Natural killer cell (primary cell): ENCODE measurements around the gene SOBP. TPM values are rescaled to one million over a fixed set of nuclear protein-coding genes. Genes with fewer than 3 reads are reported as not detected.

Experiments
- ATAC-seq, 3 donors: fragments of 150-1000 bp in 2 of 3; fragments of 200-7000 bp in 1 of 3; cut with Tn5 transposase; 1 replicate in 1 of 3; 2 replicates in 2 of 3; pipeline ENCODE4 v1.10.0; 2021; ENCODE audit warnings: mild to moderate bottlenecking in 2 of 3, moderate library complexity in 2 of 3
- DNase-seq, 2 donors: peaks; one replicate each; pipeline versions ENCODE4 v3.0.0 to v3.0.0-alpha.2; 2013 to 2021; ENCODE audit warnings: mixed read lengths in 1 of 2
- H3K27ac ChIP-seq: one replicate; pipeline ENCODE4 v1.5.1; 2013; ENCODE audit warnings: mild to moderate bottlenecking, low read length
- H3K27me3 ChIP-seq: one replicate; pipeline ENCODE4 v1.6.1; 2013; ENCODE audit warnings: low read length; ENCODE audit not compliant: control insufficient read depth, insufficient read depth
- H3K36me3 ChIP-seq: one replicate; pipeline ENCODE4 v1.6.1; 2013; ENCODE audit warnings: low read length; ENCODE audit not compliant: control insufficient read depth, insufficient read depth
- H3K4me1 ChIP-seq: one replicate; pipeline ENCODE4 v1.6.1; 2013; ENCODE audit warnings: low read length; ENCODE audit not compliant: control insufficient read depth, insufficient read depth
- H3K4me3 ChIP-seq: one replicate; pipeline ENCODE4 v1.5.1; 2013; ENCODE audit warnings: low read length
- H3K9me3 ChIP-seq: one replicate; pipeline ENCODE4 v1.6.1; 2013; ENCODE audit warnings: low read length; ENCODE audit not compliant: control insufficient read depth, insufficient read depth
- H3K27ac Mint-ChIP-seq, 2 donors: one replicate each; pipeline ENCODE4 v1.8.0; 2022; ENCODE audit warnings: mild to moderate bottlenecking in 2 of 2, mixed read lengths in 2 of 2, moderate library complexity in 1 of 2
- H3K27me3 Mint-ChIP-seq, 2 donors: one replicate each; pipeline ENCODE4 v1.8.0; 2022; ENCODE audit warnings: low read depth in 2 of 2, mixed read lengths in 2 of 2
- H3K36me3 Mint-ChIP-seq: one replicate; pipeline ENCODE4 v1.8.0; 2022; ENCODE audit warnings: mixed read lengths
- H3K4me1 Mint-ChIP-seq, 2 donors: one replicate each; pipeline ENCODE4 v1.8.0; 2022; ENCODE audit warnings: mixed read lengths in 2 of 2
- H3K4me3 Mint-ChIP-seq: one replicate; pipeline ENCODE4 v1.8.0; 2022; ENCODE audit warnings: mild to moderate bottlenecking, moderate library complexity, mixed read lengths
- H3K9me3 Mint-ChIP-seq, 2 donors: one replicate each; pipeline ENCODE4 v1.8.0; 2022; ENCODE audit warnings: mixed read lengths in 2 of 2
- WGBS: methylation state at CpG from one replicate; pipeline ENCODE4 v1.1.7; 2013; ENCODE audit warnings: missing lambda C conversion rate; ENCODE audit not compliant: insufficient coverage; 5-methylcytosine and 5-hydroxymethylcytosine counted together
- intact Hi-C: fragments of 100-400 bp; cut with micrococcal nuclease; formaldehyde crosslinking; loops from one replicate; pipeline ENCODE4 v1.14.2; 2022
- total RNA-seq, 4 donors: library from RNA; stranded (reverse); fragments of 120-200 nt in 1 of 4; gene quantifications; one replicate each; pipeline versions ENCODE4 v1.2.3 to v1.2.4, GENCODE V29; 2013 to 2022
- TF ChIP-seq, protein P1 (sequence below): fragments of 200-600 bp; IDR thresholded peaks from one replicate; pipeline ENCODE4 v1.8.0; 2022; ENCODE audit warnings: antibody characterized with exemption

The SOBP gene
- total RNA-seq, 3 donors from 2014 or later (not counting 1 experiment from before 2014, with no cell fraction given): 0.16 TPM; not detected in 1

DNA sequence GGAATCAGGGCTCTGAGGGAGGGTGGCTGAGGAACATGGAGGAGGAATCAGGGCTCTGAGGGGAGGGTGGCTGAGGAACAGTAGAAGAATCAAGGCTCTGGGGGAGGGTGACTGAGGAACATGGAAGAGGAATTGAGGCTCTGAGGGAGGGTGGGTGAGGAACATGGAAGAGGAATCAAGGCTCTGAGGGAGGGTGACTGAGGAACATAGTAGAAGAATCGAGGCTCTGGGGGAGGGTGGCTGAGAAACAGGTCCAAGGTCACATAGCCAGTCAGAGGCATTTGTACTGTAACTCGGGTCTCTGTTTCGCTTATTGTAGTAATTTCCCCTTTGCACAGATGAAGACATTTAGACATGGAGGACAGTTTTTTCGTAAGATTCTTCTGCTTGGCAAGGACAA, 164.8 kb downstream of the SOBP start:
- TF ChIP-seq, protein P1, sequence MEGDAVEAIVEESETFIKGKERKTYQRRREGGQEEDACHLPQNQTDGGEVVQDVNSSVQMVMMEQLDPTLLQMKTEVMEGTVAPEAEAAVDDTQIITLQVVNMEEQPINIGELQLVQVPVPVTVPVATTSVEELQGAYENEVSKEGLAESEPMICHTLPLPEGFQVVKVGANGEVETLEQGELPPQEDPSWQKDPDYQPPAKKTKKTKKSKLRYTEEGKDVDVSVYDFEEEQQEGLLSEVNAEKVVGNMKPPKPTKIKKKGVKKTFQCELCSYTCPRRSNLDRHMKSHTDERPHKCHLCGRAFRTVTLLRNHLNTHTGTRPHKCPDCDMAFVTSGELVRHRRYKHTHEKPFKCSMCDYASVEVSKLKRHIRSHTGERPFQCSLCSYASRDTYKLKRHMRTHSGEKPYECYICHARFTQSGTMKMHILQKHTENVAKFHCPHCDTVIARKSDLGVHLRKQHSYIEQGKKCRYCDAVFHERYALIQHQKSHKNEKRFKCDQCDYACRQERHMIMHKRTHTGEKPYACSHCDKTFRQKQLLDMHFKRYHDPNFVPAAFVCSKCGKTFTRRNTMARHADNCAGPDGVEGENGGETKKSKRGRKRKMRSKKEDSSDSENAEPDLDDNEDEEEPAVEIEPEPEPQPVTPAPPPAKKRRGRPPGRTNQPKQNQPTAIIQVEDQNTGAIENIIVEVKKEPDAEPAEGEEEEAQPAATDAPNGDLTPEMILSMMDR: no peak
- no peak for DNase-seq
- H3K4me3 Mint-ChIP-seq: no peak overlapping the region
- 82% methylated on average over 4 of the region's 4 CpGs for WGBS
- Histone ChIP-seq H3K27ac (no peak overlapping the region), H3K4me3 (no peak overlapping the region), H3K4me1 (peaks cover 18% of the 10 kb centered on the region), H3K27me3 (no peaks in the 10 kb centered on the region), H3K9me3 (no peaks in the 10 kb centered on the region), H3K36me3 (no peaks in the 10 kb centered on the region)
- peaks cover 0 to 25% of the 10 kb centered on the region in 2 donors for H3K4me1 Mint-ChIP-seq
- peak overlapping the region in 1 of 2 donors; percentile 45 for H3K27ac Mint-ChIP-seq
- no peak for ATAC-seq
- H3K36me3 Mint-ChIP-seq: no peaks in the 10 kb centered on the region
- intact Hi-C loops: no loop called here
- H3K9me3 Mint-ChIP-seq: no peaks in the 10 kb centered on the region
- H3K27me3 Mint-ChIP-seq: peaks cover 8 to 29% of the 10 kb centered on the region in 2 donors

DNA sequence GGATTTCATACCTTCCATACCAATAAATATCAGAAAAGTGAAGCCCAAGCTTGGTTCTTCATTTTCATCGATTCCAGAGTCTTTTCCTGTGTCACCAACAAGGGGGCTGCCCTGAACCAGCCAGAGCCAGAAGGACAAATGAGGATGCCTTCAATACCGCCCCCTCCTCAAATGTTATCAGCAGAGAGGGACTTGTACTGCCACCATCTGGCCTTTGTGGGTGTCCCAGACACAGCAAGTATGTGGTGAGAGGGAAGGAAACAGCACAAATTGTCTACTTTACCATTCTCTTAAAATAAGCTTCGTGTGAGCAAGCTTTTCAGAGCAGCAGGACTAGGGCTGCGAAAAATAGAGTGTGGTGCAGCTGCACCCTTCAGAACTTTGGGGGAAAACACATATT, 165.3 kb downstream of the SOBP start:
- DNase-seq: no peak
- no peak for ATAC-seq
- Mint-ChIP-seq H3K27me3 (peaks cover 8 to 29% of the 10 kb centered on the region in 2 donors), H3K4me1 (peaks cover 0 to 25% of the 10 kb centered on the region in 2 donors), H3K27ac (no peak overlapping the region), H3K9me3 (no peaks in the 10 kb centered on the region), H3K36me3 (no peaks in the 10 kb centered on the region), H3K4me3 (no peak overlapping the region)
- H3K27me3 ChIP-seq: no peaks in the 10 kb centered on the region
- WGBS: 41% methylated on average over 4 of the region's 4 CpGs
- H3K36me3 ChIP-seq: no peaks in the 10 kb centered on the region
- H3K27ac ChIP-seq: no peak overlapping the region
- TF ChIP-seq, protein P1: no peak
- intact Hi-C loops: no loop called here
- no peaks in the 10 kb centered on the region for H3K9me3 ChIP-seq
- no peak overlapping the region for H3K4me3 ChIP-seq
- H3K4me1 ChIP-seq: peaks cover 18% of the 10 kb centered on the region

DNA sequence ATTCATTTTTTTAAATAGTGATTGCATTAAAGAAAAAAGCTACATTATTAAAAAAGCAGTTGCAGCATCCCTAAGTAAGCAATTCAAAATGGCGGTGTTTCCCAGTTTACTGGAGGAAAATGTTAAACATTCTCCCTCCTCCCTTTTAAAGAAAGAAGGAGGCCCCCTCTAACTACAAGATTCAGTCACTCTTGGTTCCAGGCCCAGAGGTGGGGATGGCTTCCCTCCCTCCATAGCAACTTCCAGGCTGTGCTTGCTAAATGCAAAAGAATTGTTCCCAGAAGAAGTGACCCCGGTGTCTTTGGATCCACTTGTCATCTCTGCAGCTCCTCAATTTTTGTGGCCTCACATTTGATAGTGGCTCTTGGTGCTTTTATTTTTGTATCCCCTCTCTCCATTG, 165.9 kb downstream of the SOBP start:
- no peak overlapping the region for H3K27ac Mint-ChIP-seq
- no peaks in the 10 kb centered on the region for H3K27me3 ChIP-seq
- H3K36me3 ChIP-seq: no peaks in the 10 kb centered on the region
- intact Hi-C loops: no loop called here
- H3K9me3 ChIP-seq: no peaks in the 10 kb centered on the region
- H3K4me1 Mint-ChIP-seq: peaks cover 0 to 25% of the 10 kb centered on the region in 2 donors
- no peaks in the 10 kb centered on the region for H3K9me3 Mint-ChIP-seq
- TF ChIP-seq, protein P1: no peak
- no peaks in the 10 kb centered on the region for H3K36me3 Mint-ChIP-seq
- H3K4me1 ChIP-seq: peaks cover 18% of the 10 kb centered on the region
- H3K27ac ChIP-seq: no peak overlapping the region
- no peak overlapping the region for H3K4me3 ChIP-seq
- WGBS: 100% methylated on average over 2 of the region's 2 CpGs
- no peak for DNase-seq
- no peak overlapping the region for H3K4me3 Mint-ChIP-seq
- ATAC-seq: no peak
- H3K27me3 Mint-ChIP-seq: peaks cover 8 to 29% of the 10 kb centered on the region in 2 donors

DNA sequence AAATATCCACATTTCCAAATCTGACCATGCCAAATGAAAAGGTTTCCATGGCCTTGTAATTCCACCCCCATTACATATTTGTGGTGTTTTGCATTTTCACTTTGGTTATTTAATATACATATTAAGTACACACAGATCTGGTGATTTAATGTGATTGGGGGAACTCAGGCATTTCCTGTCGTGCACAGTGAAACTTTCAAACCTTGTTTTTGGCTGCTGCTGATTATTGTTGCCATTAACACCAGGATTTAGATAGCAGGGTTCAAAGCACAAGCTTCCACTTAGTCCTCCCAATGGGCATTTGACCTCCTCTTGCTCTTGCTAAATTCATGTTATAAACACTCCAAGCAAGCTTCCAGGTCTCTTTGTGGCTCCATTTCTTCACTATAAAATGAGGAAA, 166.5 kb downstream of the SOBP start:
- ATAC-seq: no peak
- WGBS: 39% methylated on average over 1 of the region's 1 CpG
- no peaks in the 10 kb centered on the region for H3K36me3 ChIP-seq
- H3K4me1 Mint-ChIP-seq: peaks cover 0 to 25% of the 10 kb centered on the region in 2 donors
- TF ChIP-seq, protein P1: no peak
- no peak overlapping the region for H3K4me3 Mint-ChIP-seq
- H3K9me3 ChIP-seq: no peaks in the 10 kb centered on the region
- H3K27ac Mint-ChIP-seq: no peak overlapping the region
- peaks cover 8 to 29% of the 10 kb centered on the region in 2 donors for H3K27me3 Mint-ChIP-seq
- no peaks in the 10 kb centered on the region for H3K27me3 ChIP-seq
- H3K36me3 Mint-ChIP-seq: no peaks in the 10 kb centered on the region
- no peak overlapping the region for H3K4me3 ChIP-seq
- no peak overlapping the region for H3K27ac ChIP-seq
- DNase-seq: no peak
- no peaks in the 10 kb centered on the region for H3K9me3 Mint-ChIP-seq
- intact Hi-C loops: no loop called here
- peaks cover 18% of the 10 kb centered on the region for H3K4me1 ChIP-seq
